ENCODE measurements around the gene SCAMP2. TPM values are rescaled to one million over a fixed set of nuclear protein-coding genes. Genes with fewer than 3 reads are reported as not detected.

SCAMP2 gene
- total RNA-seq, 5 donors from 2014 or later (not counting 1 experiment from before 2014, with no cell fraction given): 76.8 to 141 (median 134) TPM

- POLR2A ChIA-PET: interaction anchor here in 1 of 2 donors (0.6 kb wide), 1 partner anchor 11 kb away, joined by 6 read pairs; no protein-coding TSS in a partner anchor
- 100% methylated on average over 6 of the region's 6 CpGs for WGBS (ENCODE audit: insufficient coverage)
- Histone ChIP-seq H3K27me3 (replicated peaks in 1 of 2; ENCODE audit: control insufficient read depth in 2 of 2, extremely low read depth in 1 of 2, insufficient read depth in 2 of 2, low read length in 1 of 2) (no peaks in the 10 kb centered on the region), H3K36me3 (ENCODE audit: control insufficient read depth in 2 of 2, extremely low read depth in 1 of 2, insufficient read depth in 1 of 2, low read length in 1 of 2) (peaks cover 0 to 3% of the 10 kb centered on the region in 2 donors), H3K4me1 (ENCODE audit: control insufficient read depth in 1 of 2, extremely low read depth in 1 of 2, insufficient read depth in 2 of 2, low read length in 2 of 2) (peaks cover 0 to 5% of the 10 kb centered on the region in 2 experiments), H3K4me3 (ENCODE audit: control insufficient read depth in 1 of 2, extremely low read depth in 1 of 2, low read length in 1 of 2) (no peak overlapping the region), H3K27ac (ENCODE audit: low read length) (no peak overlapping the region), H3K9me3 (no peaks in the 10 kb centered on the region)
- H3K4me3 Mint-ChIP-seq: no peak overlapping the region
- no peak overlapping the region for H3K27ac Mint-ChIP-seq
- H3K4me1 Mint-ChIP-seq: peaks cover 0 to 14% (median 4%) of the 10 kb centered on the region in 3 donors
- ATAC-seq (replicated peaks in 1 of 4) (no peak), DNase-seq (no peak)
- no peaks in the 10 kb centered on the region for H3K36me3 Mint-ChIP-seq
- no peaks in the 10 kb centered on the region for H3K9me3 Mint-ChIP-seq
- CTCF ChIA-PET: interaction anchor here in 1 of 2 donors (0.9 to 2.1 kb wide), 3 partner anchors 13 to 19 kb away, joined by 3 to 9 read pairs (median 3); no protein-coding TSS in a partner anchor
- no peaks in the 10 kb centered on the region for H3K27me3 Mint-ChIP-seq
Measured at GRCh38 chr15:74882528-74882927, 9.4 kb upstream of the SCAMP2 start.

- ChIA-PET CTCF (interaction anchor here in 1 of 2 donors (0.6 kb wide), 1 partner anchor 16 kb away, joined by 6 read pairs; no protein-coding TSS in a partner anchor), POLR2A (no interaction called here)
- H3K9me3 Mint-ChIP-seq: no peaks in the 10 kb centered on the region
- H3K27me3 Mint-ChIP-seq: no peaks in the 10 kb centered on the region
- ATAC-seq (replicated peaks in 1 of 4): no peak
- no peak overlapping the region for H3K27ac ChIP-seq (ENCODE audit: low read length)
- no CpG with 5 or more reads among the region's 4 CpGs for WGBS (ENCODE audit: insufficient coverage)
- no peak overlapping the region for H3K4me3 ChIP-seq (ENCODE audit: control insufficient read depth in 1 of 2, extremely low read depth in 1 of 2, low read length in 1 of 2)
- H3K36me3 ChIP-seq (ENCODE audit: control insufficient read depth in 2 of 2, extremely low read depth in 1 of 2, insufficient read depth in 1 of 2, low read length in 1 of 2): peaks cover 0 to 3% of the 10 kb centered on the region in 2 donors
- no peaks in the 10 kb centered on the region for H3K36me3 Mint-ChIP-seq
- no peak overlapping the region for H3K27ac Mint-ChIP-seq
- no peaks in the 10 kb centered on the region for H3K9me3 ChIP-seq
- H3K4me1 Mint-ChIP-seq: peaks cover 5 to 8% (median 7%) of the 10 kb centered on the region in 3 donors
- no peak for DNase-seq
- H3K4me1 ChIP-seq (ENCODE audit: control insufficient read depth in 1 of 2, extremely low read depth in 1 of 2, insufficient read depth in 2 of 2, low read length in 2 of 2): peaks cover 2 to 8% of the 10 kb centered on the region in 2 experiments
- no peak overlapping the region for H3K4me3 Mint-ChIP-seq
- no peaks in the 10 kb centered on the region for H3K27me3 ChIP-seq (replicated peaks in 1 of 2; ENCODE audit: control insufficient read depth in 2 of 2, extremely low read depth in 1 of 2, insufficient read depth in 2 of 2, low read length in 1 of 2)
Measured at GRCh38 chr15:74878273-74878672, 5.1 kb upstream of the SCAMP2 start.

- ChIA-PET CTCF (interaction anchor here in 1 of 2 donors (2.2 kb wide), 1 partner anchor 28 kb away, joined by 8 read pairs; no protein-coding TSS in a partner anchor), POLR2A (interaction anchor here in 1 of 2 donors (0.6 kb wide), 1 partner anchor 241 kb away, joined by 5 read pairs; no protein-coding TSS in a partner anchor)
- peak overlapping the region; percentile 79 to 92 for H3K27ac Mint-ChIP-seq
- H3K4me1 Mint-ChIP-seq: peaks cover 44 to 46% (median 44%) of the 10 kb centered on the region in 3 donors
- no peaks in the 10 kb centered on the region for H3K9me3 ChIP-seq
- peak overlapping the region; percentile 65 for H3K27ac ChIP-seq (ENCODE audit: low read length)
- H3K36me3 ChIP-seq (ENCODE audit: control insufficient read depth in 2 of 2, extremely low read depth in 1 of 2, insufficient read depth in 1 of 2, low read length in 1 of 2): peaks cover 0 to 7% of the 10 kb centered on the region in 2 donors
- 21% methylated on average over 9 of the region's 16 CpGs for WGBS (ENCODE audit: insufficient coverage)
- ATAC-seq (replicated peaks in 1 of 4): peak in 1 of 4 experiments; percentile 4
- H3K4me1 ChIP-seq (ENCODE audit: control insufficient read depth in 1 of 2, extremely low read depth in 1 of 2, insufficient read depth in 2 of 2, low read length in 2 of 2): peaks cover 23 to 47% of the 10 kb centered on the region in 2 experiments
- peaks cover 9% of the 10 kb centered on the region for H3K36me3 Mint-ChIP-seq
- no peaks in the 10 kb centered on the region for H3K27me3 Mint-ChIP-seq
- H3K27me3 ChIP-seq (replicated peaks in 1 of 2; ENCODE audit: control insufficient read depth in 2 of 2, extremely low read depth in 1 of 2, insufficient read depth in 2 of 2, low read length in 1 of 2): no peaks in the 10 kb centered on the region
- peak overlapping the region; percentile 65 to 99 for H3K4me3 ChIP-seq (ENCODE audit: control insufficient read depth in 1 of 2, extremely low read depth in 1 of 2, low read length in 1 of 2)
- no peaks in the 10 kb centered on the region for H3K9me3 Mint-ChIP-seq
- DNase-seq: peak in 4 of 35 experiments; percentile 4 to 31 (median 24)
- H3K4me3 Mint-ChIP-seq: peak overlapping the region; percentile 97 to 99 (median 99)
Measured at GRCh38 chr15:74873756-74874424, 725 bp upstream of the SCAMP2 start.

- H3K36me3 Mint-ChIP-seq: peaks cover 13% of the 10 kb centered on the region
- Histone ChIP-seq H3K4me1 (ENCODE audit: control insufficient read depth in 1 of 2, extremely low read depth in 1 of 2, insufficient read depth in 2 of 2, low read length in 2 of 2) (peaks cover 31 to 59% of the 10 kb centered on the region in 2 experiments), H3K27me3 (replicated peaks in 1 of 2; ENCODE audit: control insufficient read depth in 2 of 2, extremely low read depth in 1 of 2, insufficient read depth in 2 of 2, low read length in 1 of 2) (no peaks in the 10 kb centered on the region), H3K4me3 (ENCODE audit: control insufficient read depth in 1 of 2, extremely low read depth in 1 of 2, low read length in 1 of 2) (peak overlapping the region; percentile 91 to 99), H3K27ac (ENCODE audit: low read length) (peak overlapping the region; percentile 98), H3K36me3 (ENCODE audit: control insufficient read depth in 2 of 2, extremely low read depth in 1 of 2, insufficient read depth in 1 of 2, low read length in 1 of 2) (peaks cover 0 to 7% of the 10 kb centered on the region in 2 donors), H3K9me3 (no peaks in the 10 kb centered on the region)
- H3K4me1 Mint-ChIP-seq: peaks cover 55 to 58% (median 56%) of the 10 kb centered on the region in 3 donors
- WGBS (ENCODE audit: insufficient coverage): 0% methylated on average over 7 of the region's 11 CpGs
- DNase-seq (no peak), ATAC-seq (replicated peaks in 1 of 4) (no peak)
- ChIA-PET POLR2A (interaction anchor here in 1 of 2 donors (0.6 kb wide), 1 partner anchor 461 kb away, joined by 3 read pairs; no protein-coding TSS in a partner anchor), CTCF (interaction anchor here in 1 of 2 donors (0.6 to 2.2 kb wide), 2 partner anchors 22 to 29 kb away, joined by 3 to 8 read pairs; no protein-coding TSS in a partner anchor)
- H3K4me3 Mint-ChIP-seq: peak overlapping the region; percentile 97 to 99 (median 99)
- peak overlapping the region; percentile 93 to 95 for H3K27ac Mint-ChIP-seq
- no peaks in the 10 kb centered on the region for H3K9me3 Mint-ChIP-seq
- H3K27me3 Mint-ChIP-seq: no peaks in the 10 kb centered on the region
Measured at GRCh38 chr15:74872702-74873035, 496 bp downstream of the SCAMP2 start.

- peak overlapping the region; percentile 58 for H3K27ac ChIP-seq (ENCODE audit: low read length)
- H3K9me3 ChIP-seq: no peaks in the 10 kb centered on the region
- peak overlapping the region; percentile 90 for H3K27ac Mint-ChIP-seq
- H3K36me3 ChIP-seq (ENCODE audit: control insufficient read depth in 2 of 2, extremely low read depth in 1 of 2, insufficient read depth in 1 of 2, low read length in 1 of 2): peaks cover 0 to 14% of the 10 kb centered on the region in 2 donors
- peaks cover 68 to 76% (median 75%) of the 10 kb centered on the region in 3 donors for H3K4me1 Mint-ChIP-seq
- no peaks in the 10 kb centered on the region for H3K27me3 Mint-ChIP-seq
- ChIA-PET POLR2A (interaction anchor here (0.5 to 1.0 kb wide), 3 partner anchors 8 to 60 kb away, joined by 3 to 4 read pairs (median 3); no protein-coding TSS in a partner anchor), CTCF (interaction anchor here (0.7 to 3.2 kb wide), 8 partner anchors 9 to 31 kb away, joined by 3 to 15 read pairs (median 4); no protein-coding TSS in a partner anchor)
- DNase-seq (no peak), ATAC-seq (replicated peaks in 1 of 4) (no peak)
- peaks cover 42 to 79% of the 10 kb centered on the region in 2 experiments for H3K4me1 ChIP-seq (ENCODE audit: control insufficient read depth in 1 of 2, extremely low read depth in 1 of 2, insufficient read depth in 2 of 2, low read length in 2 of 2)
- H3K4me3 Mint-ChIP-seq: peak overlapping the region; percentile 73 to 99 (median 97)
- no peaks in the 10 kb centered on the region for H3K27me3 ChIP-seq (replicated peaks in 1 of 2; ENCODE audit: control insufficient read depth in 2 of 2, extremely low read depth in 1 of 2, insufficient read depth in 2 of 2, low read length in 1 of 2)
- peaks cover 18% of the 10 kb centered on the region for H3K36me3 Mint-ChIP-seq
- H3K4me3 ChIP-seq (ENCODE audit: control insufficient read depth in 1 of 2, extremely low read depth in 1 of 2, low read length in 1 of 2): peak overlapping the region; percentile 5 to 15
- 14% methylated on average over 3 of the region's 6 CpGs for WGBS (ENCODE audit: insufficient coverage)
- no peaks in the 10 kb centered on the region for H3K9me3 Mint-ChIP-seq
Measured at GRCh38 chr15:74870436-74871215, 2.5 kb downstream of the SCAMP2 start.
